ENCODE data around the gene ZSWIM4. TPM values are rescaled to one million over a fixed set of nuclear protein-coding genes. Genes with fewer than 3 reads are reported as not detected.

Gene ZSWIM4
- total RNA-seq, 1 donor from 2014 or later = 9.5 TPM

- H3K27ac Mint-ChIP-seq (ENCODE audit: unreplicated experiment) = no peak overlapping the region
- TF ChIP-seq CTCF (IDR thresholded peaks at IDR 0.05) = no peak
These were observed 11.5 kb downstream of the ZSWIM4 start for GRCh38 chr19:13806728-13807127.

GRCh38 chr19:13807421-13808021 is 12.3 kb downstream of the ZSWIM4 start:
- no peaks in the 10 kb centered on the region for H3K9me3 Mint-ChIP-seq (ENCODE audit: low read depth)
- H3K4me3 Mint-ChIP-seq (ENCODE audit: unreplicated experiment) = no peak overlapping the region
- H3K36me3 Mint-ChIP-seq (ENCODE audit: low read depth) = peaks cover 7% of the 10 kb centered on the region
- TF ChIP-seq CTCF (IDR thresholded peaks at IDR 0.05) = no peak
- no peak for DNase-seq (ENCODE audit: low spot score)
- H3K27me3 Mint-ChIP-seq (ENCODE audit: low read depth) = no peaks in the 10 kb centered on the region
- no peak overlapping the region for H3K27ac Mint-ChIP-seq (ENCODE audit: unreplicated experiment)
- no peaks in the 10 kb centered on the region for H3K4me1 Mint-ChIP-seq (ENCODE audit: low read depth)

More at GRCh38 chr19:13806728-13807127, 11.5 kb downstream of the ZSWIM4 start:
- Mint-ChIP-seq H3K36me3 (ENCODE audit: low read depth) (peaks cover 7% of the 10 kb centered on the region), H3K4me3 (ENCODE audit: unreplicated experiment) (no peak overlapping the region), H3K9me3 (ENCODE audit: low read depth) (no peaks in the 10 kb centered on the region), H3K4me1 (ENCODE audit: low read depth) (no peaks in the 10 kb centered on the region), H3K27me3 (ENCODE audit: low read depth) (no peaks in the 10 kb centered on the region)
- no peak for DNase-seq (ENCODE audit: low spot score)

DNA sequence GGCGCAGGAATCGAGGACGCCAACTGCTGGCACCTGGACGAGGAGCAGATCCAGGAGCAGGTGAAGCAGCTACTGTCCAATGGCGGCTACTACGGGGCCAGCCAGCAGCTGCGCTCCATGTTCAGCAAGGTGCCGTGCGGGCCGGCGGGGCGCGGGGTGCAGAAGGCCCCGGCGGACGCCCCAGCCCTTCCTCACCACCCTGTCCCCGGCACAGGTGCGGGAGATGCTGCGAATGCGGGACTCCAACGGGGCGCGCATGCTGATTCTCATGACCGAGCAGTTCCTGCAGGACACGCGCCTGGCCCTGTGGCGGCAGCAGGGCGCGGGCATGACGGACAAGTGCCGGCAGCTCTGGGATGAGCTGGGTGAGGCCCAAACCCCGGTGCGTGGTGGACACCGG is 13.6 kb downstream of the ZSWIM4 start:
- Mint-ChIP-seq H3K4me3 (ENCODE audit: unreplicated experiment) (no peak overlapping the region), H3K4me1 (ENCODE audit: low read depth) (no peaks in the 10 kb centered on the region), H3K36me3 (ENCODE audit: low read depth) (peaks cover 14% of the 10 kb centered on the region), H3K27me3 (ENCODE audit: low read depth) (no peaks in the 10 kb centered on the region), H3K27ac (ENCODE audit: unreplicated experiment) (no peak overlapping the region), H3K9me3 (ENCODE audit: low read depth) (no peaks in the 10 kb centered on the region)
- no peak for TF ChIP-seq CTCF (IDR thresholded peaks at IDR 0.05)
- peak; percentile 91 for DNase-seq (ENCODE audit: low spot score)

GRCh38 chr19:13812544-13812943 is 17.3 kb downstream of the ZSWIM4 start:
- Mint-ChIP-seq H3K27me3 (ENCODE audit: low read depth) (no peaks in the 10 kb centered on the region), H3K9me3 (ENCODE audit: low read depth) (no peaks in the 10 kb centered on the region), H3K27ac (ENCODE audit: unreplicated experiment) (no peak overlapping the region), H3K36me3 (ENCODE audit: low read depth) (peaks cover 13% of the 10 kb centered on the region), H3K4me1 (ENCODE audit: low read depth) (no peaks in the 10 kb centered on the region), H3K4me3 (ENCODE audit: unreplicated experiment) (no peak overlapping the region)
- no peak for TF ChIP-seq CTCF (IDR thresholded peaks at IDR 0.05)
- no peak for DNase-seq (ENCODE audit: low spot score)

DNA sequence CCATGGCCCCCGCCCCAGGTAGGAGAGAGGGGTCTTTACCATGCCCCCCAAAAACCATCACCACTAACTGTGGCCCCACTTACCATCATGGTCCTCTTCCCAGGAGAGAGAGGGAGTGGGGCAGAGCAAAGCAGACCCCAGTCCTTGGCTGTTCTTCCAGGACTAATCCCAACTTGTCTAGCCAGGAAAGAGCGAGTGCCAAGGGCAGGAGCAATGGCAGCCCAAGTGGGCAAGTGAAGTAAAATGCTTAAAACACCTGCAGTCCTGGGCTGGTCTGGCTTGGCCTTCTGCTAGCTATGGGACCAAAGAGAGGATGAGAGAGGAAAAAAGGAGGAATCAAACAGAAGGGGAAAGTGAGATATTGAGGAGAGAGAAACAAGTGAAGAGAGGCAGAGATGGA is 17.9 kb downstream of the ZSWIM4 start:
- no peak for TF ChIP-seq CTCF (IDR thresholded peaks at IDR 0.05)
- Mint-ChIP-seq H3K4me3 (ENCODE audit: unreplicated experiment) (no peak overlapping the region), H3K36me3 (ENCODE audit: low read depth) (peaks cover 13% of the 10 kb centered on the region), H3K9me3 (ENCODE audit: low read depth) (no peaks in the 10 kb centered on the region), H3K27ac (ENCODE audit: unreplicated experiment) (no peak overlapping the region), H3K27me3 (ENCODE audit: low read depth) (no peaks in the 10 kb centered on the region), H3K4me1 (ENCODE audit: low read depth) (no peaks in the 10 kb centered on the region)
- no peak for DNase-seq (ENCODE audit: low spot score)
